Measurements from ENCODE around the gene USH2A. TPM values are rescaled to one million over a fixed set of nuclear protein-coding genes. Genes with fewer than 3 reads are reported as not detected.

USH2A gene
- polyA plus RNA-seq, 3 donors = not detected

GRCh38 chr1:216246577-216247203 lies 176.6 kb downstream of the USH2A start:
- H3K4me1 ChIP-seq (ENCODE audit: control insufficient read depth in 1 of 2, insufficient read depth in 2 of 2, low read length in 2 of 2) = no peaks in the 10 kb centered on the region
- no peaks in the 10 kb centered on the region for H3K36me3 Mint-ChIP-seq
- H3K27ac Mint-ChIP-seq = no peak overlapping the region
- no peaks in the 10 kb centered on the region for H4K20me1 ChIP-seq (ENCODE audit: insufficient read depth, low read length)
- no peak overlapping the region for H2AFZ ChIP-seq (ENCODE audit: insufficient read depth, low read depth, low read length, poor library complexity, severe bottlenecking)
- TF ChIP-seq, protein P1, sequence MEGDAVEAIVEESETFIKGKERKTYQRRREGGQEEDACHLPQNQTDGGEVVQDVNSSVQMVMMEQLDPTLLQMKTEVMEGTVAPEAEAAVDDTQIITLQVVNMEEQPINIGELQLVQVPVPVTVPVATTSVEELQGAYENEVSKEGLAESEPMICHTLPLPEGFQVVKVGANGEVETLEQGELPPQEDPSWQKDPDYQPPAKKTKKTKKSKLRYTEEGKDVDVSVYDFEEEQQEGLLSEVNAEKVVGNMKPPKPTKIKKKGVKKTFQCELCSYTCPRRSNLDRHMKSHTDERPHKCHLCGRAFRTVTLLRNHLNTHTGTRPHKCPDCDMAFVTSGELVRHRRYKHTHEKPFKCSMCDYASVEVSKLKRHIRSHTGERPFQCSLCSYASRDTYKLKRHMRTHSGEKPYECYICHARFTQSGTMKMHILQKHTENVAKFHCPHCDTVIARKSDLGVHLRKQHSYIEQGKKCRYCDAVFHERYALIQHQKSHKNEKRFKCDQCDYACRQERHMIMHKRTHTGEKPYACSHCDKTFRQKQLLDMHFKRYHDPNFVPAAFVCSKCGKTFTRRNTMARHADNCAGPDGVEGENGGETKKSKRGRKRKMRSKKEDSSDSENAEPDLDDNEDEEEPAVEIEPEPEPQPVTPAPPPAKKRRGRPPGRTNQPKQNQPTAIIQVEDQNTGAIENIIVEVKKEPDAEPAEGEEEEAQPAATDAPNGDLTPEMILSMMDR (IDR thresholded peaks at IDR 0.05) = no peak
- H3K27ac ChIP-seq (ENCODE audit: low read depth in 1 of 2, low read length in 2 of 2) = no peak overlapping the region
- H3K36me3 ChIP-seq (replicated peaks in 1 of 2; ENCODE audit: control insufficient read depth in 1 of 2, insufficient read depth in 2 of 2, low read length in 2 of 2) = no peaks in the 10 kb centered on the region
- H3K9me3 ChIP-seq (replicated peaks in 1 of 2; ENCODE audit: control insufficient read depth in 1 of 2, insufficient read depth in 1 of 2, low read length in 2 of 2) = no peaks in the 10 kb centered on the region
- H3K4me2 ChIP-seq (replicated peaks; ENCODE audit: extremely low read depth, low read length, poor library complexity, severe bottlenecking) = no peak overlapping the region
- intact Hi-C loops (cut with micrococcal nuclease) = no loop called here
- 88% methylated on average over 1 of the region's 4 CpGs for WGBS (ENCODE audit: insufficient coverage)
- H3K79me2 ChIP-seq (ENCODE audit: insufficient read depth, low read length) = no peaks in the 10 kb centered on the region
- no peak overlapping the region for H3K9ac ChIP-seq (ENCODE audit: insufficient read depth, low read length, poor library complexity, severe bottlenecking)
- H3K27me3 ChIP-seq (ENCODE audit: control insufficient read depth in 2 of 2, insufficient read depth in 2 of 2, low read length in 2 of 2) = no peaks in the 10 kb centered on the region
- H3K4me1 Mint-ChIP-seq = no peaks in the 10 kb centered on the region
- H3K27me3 Mint-ChIP-seq (ENCODE audit: low read depth in 3 of 3) = no peaks in the 10 kb centered on the region
- peaks cover 0 to 1% (median 0%) of the 10 kb centered on the region in 7 donors for H3K9me3 Mint-ChIP-seq
- no peak overlapping the region for H3K4me3 ChIP-seq (replicated peaks in 1 of 3; ENCODE audit: low read depth in 2 of 3, low read length in 3 of 3)
- DNase-seq = no peak
- H3K4me3 Mint-ChIP-seq = no peak overlapping the region

GRCh38 chr1:216238844-216239243 lies 184.4 kb downstream of the USH2A start:
- H3K4me1 Mint-ChIP-seq = no peaks in the 10 kb centered on the region
- no peaks in the 10 kb centered on the region for H3K36me3 Mint-ChIP-seq
- peaks cover 0 to 3% (median 0%) of the 10 kb centered on the region in 7 donors for H3K9me3 Mint-ChIP-seq
- no peak overlapping the region for H3K27ac Mint-ChIP-seq
- no peaks in the 10 kb centered on the region for H3K27me3 ChIP-seq (ENCODE audit: control insufficient read depth in 2 of 2, insufficient read depth in 2 of 2, low read length in 2 of 2)
- H3K27ac ChIP-seq (ENCODE audit: low read depth in 1 of 2, low read length in 2 of 2) = no peak overlapping the region
- no peak overlapping the region for H3K4me2 ChIP-seq (replicated peaks; ENCODE audit: extremely low read depth, low read length, poor library complexity, severe bottlenecking)
- H3K36me3 ChIP-seq (replicated peaks in 1 of 2; ENCODE audit: control insufficient read depth in 1 of 2, insufficient read depth in 2 of 2, low read length in 2 of 2) = no peaks in the 10 kb centered on the region
- WGBS (ENCODE audit: insufficient coverage) = no CpG with 5 or more reads among the region's 1 CpG
- TF ChIP-seq, protein P1 (IDR thresholded peaks at IDR 0.05) = no peak
- H4K20me1 ChIP-seq (ENCODE audit: insufficient read depth, low read length) = no peaks in the 10 kb centered on the region
- H3K4me3 ChIP-seq (replicated peaks in 1 of 3; ENCODE audit: low read depth in 2 of 3, low read length in 3 of 3) = no peak overlapping the region
- no peak overlapping the region for H3K9ac ChIP-seq (ENCODE audit: insufficient read depth, low read length, poor library complexity, severe bottlenecking)
- no peak overlapping the region for H2AFZ ChIP-seq (ENCODE audit: insufficient read depth, low read depth, low read length, poor library complexity, severe bottlenecking)
- no peak overlapping the region for H3K4me3 Mint-ChIP-seq
- intact Hi-C loops (cut with micrococcal nuclease) = no loop called here
- no peaks in the 10 kb centered on the region for H3K9me3 ChIP-seq (replicated peaks in 1 of 2; ENCODE audit: control insufficient read depth in 1 of 2, insufficient read depth in 1 of 2, low read length in 2 of 2)
- H3K4me1 ChIP-seq (ENCODE audit: control insufficient read depth in 1 of 2, insufficient read depth in 2 of 2, low read length in 2 of 2) = no peaks in the 10 kb centered on the region
- no peaks in the 10 kb centered on the region for H3K79me2 ChIP-seq (ENCODE audit: insufficient read depth, low read length)
- peaks cover 0 to 2% (median 0%) of the 10 kb centered on the region in 3 donors for H3K27me3 Mint-ChIP-seq (ENCODE audit: low read depth in 3 of 3)
- DNase-seq = no peak
